Heart left ventricle (tissue), 13 donors: ENCODE results near the gene TNK2.

Experiments
- CTCF ChIP-seq, 12 donors: fragments of 200-600 bp; sonication (generic) in 4 of 12; IDR thresholded peaks; one replicate each; pipeline versions ENCODE4 v1.5.0 to v1.8.0; 2018 to 2022; ENCODE audit warnings: antibody characterized with exemption in 12 of 12, mild to moderate bottlenecking in 5 of 12
- POLR2A ChIP-seq, 2 donors: fragments of 450-650 bp; IDR thresholded peaks; one replicate each; pipeline ENCODE4 v1.6.1; 2017; ENCODE audit warnings: antibody characterized with exemption in 2 of 2, mild to moderate bottlenecking in 2 of 2, moderate library complexity in 2 of 2
- donor health status: ischemic (EF 13 %, LVEDD 7.1; RV severe dilation, severe dysfunction).
- donor health status: DM: no; HTN: yes; CAD: no.
- donor health status: DM: no; HTN: no; CAD: no.
- donor health status: ischemic (EF 25% LVEDD 6.9; RV normal size, moderate dysfunction).
- donor health status: ischemic (EF 25% LVEDD 5.7; RV mildly dilated, moderate dysfunction).
- donor health status: ischemic (EF 35%, LVEDD 5.7; RV mildly dilated, moderate dysfunction).
- donor health status: nonischemic (EF 11% LVEDD 7.7; RV severe dilation, severe dysfunction).
- donor health status: DM: yes; HTN: yes; CAD: no.
- donor health status: PGD.
- donor health status: ischemic (EF 29% LVEDD 5.4; RV normal size, mild dysfunction).
- donor health status: nonischemic (EF 23%, LVEDD 6.1; RV moderate dilation, normal function).

GRCh38 chr3:195879416-195880036 is 28.8 kb downstream of the TNK2 start:
- TF ChIP-seq CTCF (IDR thresholded peaks at IDR 0.05) (no peak), POLR2A (IDR thresholded peaks at IDR 0.05) (no peak)
